HEK293 (cell line): Measurements from ENCODE around the gene MATN4.

Source experiments
- KLF9 ChIP-seq: fragments of 450-650 bp; formaldehyde crosslinking; IDR thresholded peaks from 2 replicates; pipeline ENCODE4 v1.5.1; 2016; ENCODE audit warnings: missing biosample characterization, missing genetic modification characterization, low read depth
- ZBTB17 ChIP-seq: fragments of 450-650 bp; formaldehyde crosslinking; IDR thresholded peaks from 2 replicates; pipeline ENCODE4 v1.5.1; 2016; ENCODE audit warnings: missing biosample characterization, missing genetic modification characterization
- ZBTB21 ChIP-seq: fragments of 450-650 bp; formaldehyde crosslinking; IDR thresholded peaks from 2 replicates; pipeline ENCODE4 v1.5.1; 2017; ENCODE audit warnings: missing biosample characterization, missing genetic modification characterization
- ZNF146 ChIP-seq: fragments of 450-650 bp; formaldehyde crosslinking; IDR thresholded peaks from 2 replicates; pipeline ENCODE4 v1.5.1; 2016; ENCODE audit warnings: missing biosample characterization, missing genetic modification characterization
- ZNF274 ChIP-seq, 2 experiments: fragments of 200-500 bp in 1 of 2; fragments of 450-650 bp in 1 of 2; sonication (Bioruptor generic) in 1 of 2; formaldehyde crosslinking in 1 of 2; IDR thresholded peaks; 2 replicates each; pipeline versions ENCODE4 v1.5.1 to v1.6.1; 2014 to 2016; ENCODE audit warnings: borderline replicate concordance in 1 of 2, inconsistent platforms in 1 of 2, low read length in 1 of 2, missing biosample characterization in 1 of 2, missing genetic modification characterization in 1 of 2
- ZNF350 ChIP-seq: fragments of 450-650 bp; formaldehyde crosslinking; IDR thresholded peaks from 2 replicates; pipeline ENCODE4 v1.5.0; 2017; ENCODE audit warnings: missing biosample characterization, mild to moderate bottlenecking, missing genetic modification characterization
- ZNF777 ChIP-seq: fragments of 450-650 bp; formaldehyde crosslinking; IDR thresholded peaks from 2 replicates; pipeline ENCODE4 v1.5.1; 2017; ENCODE audit warnings: missing biosample characterization, missing genetic modification characterization, borderline replicate concordance
- ZNF785 ChIP-seq: fragments of 450-650 bp; formaldehyde crosslinking; IDR thresholded peaks from 2 replicates; pipeline ENCODE4 v1.5.1; 2016; ENCODE audit warnings: missing biosample characterization, missing genetic modification characterization
- TF ChIP-seq, protein P1 (sequence below): fragments of 450-650 bp; formaldehyde crosslinking; IDR thresholded peaks from 2 replicates; pipeline ENCODE4 v1.5.1; 2016; ENCODE audit warnings: missing biosample characterization, missing genetic modification characterization

- TF ChIP-seq ZNF146 (tag by site-specific recombination) (no peak), ZNF350 (tag by site-specific recombination) (no peak), ZBTB17 (no peak), ZNF785 (tag by site-specific recombination) (no peak), ZNF777 (no peak), ZNF274 (IDR thresholded peaks at IDR 0.05; ENCODE audit: low read length) (no peak), ZNF274 (tag by site-specific recombination; IDR thresholded peaks at IDR 0.05; ENCODE audit: borderline replicate concordance) (no peak), KLF9 (tag by site-specific recombination) (no peak), ZBTB21 (tag by site-specific recombination) (no peak)
- TF ChIP-seq, protein P1, sequence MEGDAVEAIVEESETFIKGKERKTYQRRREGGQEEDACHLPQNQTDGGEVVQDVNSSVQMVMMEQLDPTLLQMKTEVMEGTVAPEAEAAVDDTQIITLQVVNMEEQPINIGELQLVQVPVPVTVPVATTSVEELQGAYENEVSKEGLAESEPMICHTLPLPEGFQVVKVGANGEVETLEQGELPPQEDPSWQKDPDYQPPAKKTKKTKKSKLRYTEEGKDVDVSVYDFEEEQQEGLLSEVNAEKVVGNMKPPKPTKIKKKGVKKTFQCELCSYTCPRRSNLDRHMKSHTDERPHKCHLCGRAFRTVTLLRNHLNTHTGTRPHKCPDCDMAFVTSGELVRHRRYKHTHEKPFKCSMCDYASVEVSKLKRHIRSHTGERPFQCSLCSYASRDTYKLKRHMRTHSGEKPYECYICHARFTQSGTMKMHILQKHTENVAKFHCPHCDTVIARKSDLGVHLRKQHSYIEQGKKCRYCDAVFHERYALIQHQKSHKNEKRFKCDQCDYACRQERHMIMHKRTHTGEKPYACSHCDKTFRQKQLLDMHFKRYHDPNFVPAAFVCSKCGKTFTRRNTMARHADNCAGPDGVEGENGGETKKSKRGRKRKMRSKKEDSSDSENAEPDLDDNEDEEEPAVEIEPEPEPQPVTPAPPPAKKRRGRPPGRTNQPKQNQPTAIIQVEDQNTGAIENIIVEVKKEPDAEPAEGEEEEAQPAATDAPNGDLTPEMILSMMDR (tag by site-specific recombination), result no peak
Observed at GRCh38 chr20:45312241-45312640, 4.1 kb upstream of the MATN4 start.
